Lower leg skin (tissue), 3 donors: Measurements from ENCODE around the gene FAM3D.

Experiments used
- POLR2A ChIP-seq, 2 donors: fragments of 450-650 bp; IDR thresholded peaks; one replicate each; pipeline ENCODE4 v1.6.1; 2016 to 2017; ENCODE audit warnings: antibody characterized with exemption in 2 of 2, mild to moderate bottlenecking in 1 of 2, moderate library complexity in 1 of 2
- TF ChIP-seq, protein P1 (sequence below), 3 donors: fragments of 450-650 bp; IDR thresholded peaks; one replicate each; pipeline ENCODE4 v1.5.1; 2016; ENCODE audit warnings: antibody characterized with exemption in 3 of 3, mild to moderate bottlenecking in 3 of 3, moderate library complexity in 2 of 3

DNA sequence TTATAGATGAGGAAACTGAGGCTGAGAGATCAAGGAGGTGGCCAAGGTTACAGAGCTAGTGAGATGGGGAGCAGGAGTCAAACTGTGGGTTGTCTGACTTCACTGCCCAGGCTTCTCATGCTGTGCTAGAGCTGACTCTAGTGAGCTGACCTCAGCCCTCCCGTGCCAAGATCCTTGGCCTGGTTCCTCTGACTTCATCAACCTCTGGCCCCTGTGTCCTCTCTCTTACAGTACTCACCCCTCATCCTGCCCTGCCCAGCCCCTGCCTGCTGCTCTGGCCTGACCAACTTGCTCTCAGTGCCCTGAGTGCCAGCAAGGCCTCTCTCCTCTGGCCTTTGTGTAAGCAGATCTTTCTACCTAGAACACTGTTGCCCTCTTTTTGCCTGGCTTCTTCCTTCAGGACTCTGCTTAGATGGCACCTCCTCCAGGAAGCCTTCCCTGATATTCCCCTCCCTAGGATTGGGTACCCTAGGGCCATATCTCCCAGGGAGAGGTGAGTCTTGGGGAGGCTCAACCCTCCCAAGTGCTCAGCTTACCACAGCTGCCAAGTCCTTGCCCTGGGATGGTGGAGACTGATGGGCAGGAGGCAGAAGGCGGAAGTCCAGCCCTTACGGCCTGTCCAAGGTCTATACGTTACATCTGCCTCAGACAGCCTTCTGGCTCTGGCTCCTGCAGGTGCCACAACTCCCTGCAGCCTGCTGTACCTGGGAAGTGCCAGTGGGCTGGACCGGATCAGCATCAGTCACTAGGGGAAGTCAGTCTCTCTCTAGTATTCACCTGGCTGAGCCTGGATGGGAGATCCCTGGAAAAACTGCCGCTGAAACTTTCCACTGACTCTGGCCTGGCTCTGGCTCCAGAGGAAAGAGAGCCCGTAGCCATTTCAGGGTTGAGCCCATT lies 53.1 kb downstream of the FAM3D start:
- TF ChIP-seq POLR2A (IDR thresholded peaks at IDR 0.05): no peak
- TF ChIP-seq, protein P1, sequence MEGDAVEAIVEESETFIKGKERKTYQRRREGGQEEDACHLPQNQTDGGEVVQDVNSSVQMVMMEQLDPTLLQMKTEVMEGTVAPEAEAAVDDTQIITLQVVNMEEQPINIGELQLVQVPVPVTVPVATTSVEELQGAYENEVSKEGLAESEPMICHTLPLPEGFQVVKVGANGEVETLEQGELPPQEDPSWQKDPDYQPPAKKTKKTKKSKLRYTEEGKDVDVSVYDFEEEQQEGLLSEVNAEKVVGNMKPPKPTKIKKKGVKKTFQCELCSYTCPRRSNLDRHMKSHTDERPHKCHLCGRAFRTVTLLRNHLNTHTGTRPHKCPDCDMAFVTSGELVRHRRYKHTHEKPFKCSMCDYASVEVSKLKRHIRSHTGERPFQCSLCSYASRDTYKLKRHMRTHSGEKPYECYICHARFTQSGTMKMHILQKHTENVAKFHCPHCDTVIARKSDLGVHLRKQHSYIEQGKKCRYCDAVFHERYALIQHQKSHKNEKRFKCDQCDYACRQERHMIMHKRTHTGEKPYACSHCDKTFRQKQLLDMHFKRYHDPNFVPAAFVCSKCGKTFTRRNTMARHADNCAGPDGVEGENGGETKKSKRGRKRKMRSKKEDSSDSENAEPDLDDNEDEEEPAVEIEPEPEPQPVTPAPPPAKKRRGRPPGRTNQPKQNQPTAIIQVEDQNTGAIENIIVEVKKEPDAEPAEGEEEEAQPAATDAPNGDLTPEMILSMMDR (IDR thresholded peaks at IDR 0.05): no peak
